ENCODE data around the gene PPP1R8. TPM values are rescaled to one million over a fixed set of nuclear protein-coding genes. Genes with fewer than 3 reads are reported as not detected.
A peak's percentile ranks its signal among the peaks of the same experiment; 100 is the strongest.

The PPP1R8 gene
- total and polyA plus RNA-seq, 2 of the 8 experiments (the other 6 are each of a cell fraction or from before 2014, with no cell fraction given) = 33.4 to 51.8 TPM

DNA sequence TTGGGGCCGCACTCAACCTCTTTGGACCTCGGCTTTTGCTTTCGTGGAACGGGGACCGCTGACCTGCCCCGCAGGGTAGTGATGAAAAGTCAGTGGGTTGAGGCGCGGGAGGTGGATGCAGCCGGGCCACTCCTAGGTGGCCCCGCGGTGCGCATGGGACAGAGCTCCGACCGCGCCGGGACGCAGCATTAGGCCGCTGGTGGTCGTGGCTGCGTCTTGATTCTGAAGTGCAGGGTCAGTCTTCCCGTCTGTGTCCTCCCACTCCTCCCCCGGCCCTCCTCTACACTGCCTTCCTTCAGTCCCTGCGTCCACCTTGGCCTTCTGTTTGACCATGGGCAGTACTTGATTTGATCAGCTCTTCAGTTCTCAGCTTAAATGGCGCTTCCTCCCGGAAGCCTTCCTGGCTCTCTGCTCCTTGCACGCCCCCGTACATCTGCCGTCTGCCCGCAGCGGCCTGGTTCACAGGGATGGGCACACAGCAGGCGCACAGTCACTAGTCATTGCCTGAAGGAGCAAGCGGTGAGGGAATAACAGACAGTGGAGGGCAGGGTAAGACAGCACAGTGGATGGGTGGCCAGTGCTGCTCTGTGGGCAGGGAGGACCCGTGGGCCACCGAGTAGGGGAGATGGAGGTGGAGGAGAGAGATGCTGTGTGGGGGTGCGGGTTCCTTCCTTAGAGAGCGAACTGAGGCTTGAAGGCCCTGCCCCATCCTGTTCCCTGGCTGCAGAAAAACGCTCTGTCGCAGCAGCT is 42.4 kb downstream of the PPP1R8 start:
- peaks cover 0 to 6% (median 2%) of the 10 kb centered on the region in 4 experiments; a peak in 4 of 7 replicates for H3K27me3 ChIP-seq (replicated peaks in 1 of 4; ENCODE audit: control insufficient read depth in 3 of 4, extremely low read depth in 1 of 4, insufficient read depth in 3 of 4, low read length in 3 of 4)
- peak in 1 of 2 experiments; percentile 65 for DNase-seq (ENCODE audit: low read depth in 1 of 2, low spot score in 2 of 2)
- no peak overlapping the region for H2BK12ac ChIP-seq (ENCODE audit: low read depth, low read length)
- CTCF ChIA-PET (ENCODE audit: partially characterized antibody) = interaction anchor here (0.7 to 0.8 kb wide), 2 partner anchors 15 to 16 kb away, joined by 3 to 7 read pairs; no protein-coding TSS in a partner anchor
- POLR2A ChIA-PET (ENCODE audit: partially characterized antibody) = interaction anchor here (0.7 to 1.1 kb wide), 8 partner anchors 9 to 708 kb away, joined by 3 to 4 read pairs (median 3); partner anchors contain the start of genes EYA3 and XKR8
- H3K4ac ChIP-seq (replicated peaks; ENCODE audit: insufficient read length, low read depth, low read length) = no peak overlapping the region
- H4K5ac ChIP-seq (ENCODE audit: insufficient read length, low read depth, low read length) = no peak overlapping the region
- 26% methylated on average over 35 of the region's 38 CpGs; no CpG with 5 or more reads in 1 of the 2 experiments for WGBS, 2 experiments (ENCODE audit: extremely low coverage in 1 of 2, insufficient coverage in 1 of 2, insufficient read length in 1 of 2, insufficient replicate concordance in 2 of 2, low coverage in 1 of 2, low lambda C conversion rate in 2 of 2, missing lambda C conversion rate in 1 of 2)
- peak overlapping the region; percentile 51 for H3K18ac ChIP-seq (ENCODE audit: extremely low read depth, low read length)
- H3K4me1 ChIP-seq (replicated peaks in 1 of 4; ENCODE audit: control insufficient read depth in 3 of 4, insufficient read depth in 4 of 4, low read length in 3 of 4) = peaks cover 0 to 12% (median 8%) of the 10 kb centered on the region in 4 experiments; a peak in 6 of 7 replicates
- H3K9me3 ChIP-seq (ENCODE audit: insufficient read depth in 2 of 2, low read depth in 1 of 2, low read length in 1 of 2) = no peaks in the 10 kb centered on the region
- H3K4me3 ChIP-seq (ENCODE audit: extremely low read depth in 1 of 4, insufficient read depth in 2 of 4, low read depth in 3 of 4, low read length in 4 of 4) = peak overlapping the region; percentile 54 to 91 (median 84)
- peak overlapping the region; percentile 77 for H2AFZ ChIP-seq (ENCODE audit: low read length)
- peak overlapping the region in 3 of 4 experiments; percentile 45 to 71 (median 59); a peak in 4 of 7 replicates for H3K9ac ChIP-seq (replicated peaks in 1 of 4; ENCODE audit: extremely low read depth in 1 of 4, low read depth in 3 of 4, low read length in 3 of 4)
- H2BK120ac ChIP-seq (replicated peaks; ENCODE audit: low read depth, low read length) = no peak overlapping the region
- no peak overlapping the region for H2BK15ac ChIP-seq (ENCODE audit: low read length)
- no peak overlapping the region for H2BK20ac ChIP-seq (ENCODE audit: low read length)
- H3K27ac ChIP-seq (ENCODE audit: low read depth, low read length) = no peak overlapping the region
- no peaks in the 10 kb centered on the region for H3K79me1 ChIP-seq (ENCODE audit: low read depth, low read length)
- H3K4me2 ChIP-seq (ENCODE audit: insufficient read depth in 1 of 2, low read depth in 2 of 2, low read length in 2 of 2) = peak overlapping the region; percentile 90 to 94
- H3K79me2 ChIP-seq (ENCODE audit: control insufficient read depth in 1 of 2, insufficient read depth in 2 of 2, low read length in 2 of 2) = no peaks in the 10 kb centered on the region
- H4K20me1 ChIP-seq (replicated peaks in 1 of 2; ENCODE audit: control insufficient read depth in 1 of 2, insufficient read depth in 2 of 2, low read length in 2 of 2) = no peaks in the 10 kb centered on the region
- TF ChIP-seq PHF8 (conservative IDR thresholded peaks at IDR 0.05; ENCODE audit: low read depth, low read length) (peak; percentile 5; the same call in 1 of the 2 replicates), EZH2 (IDR thresholded peaks at IDR 0.05; ENCODE audit: low read depth, low read length, severe bottlenecking) (peak; percentile 33), TAF7 (optimal IDR thresholded peaks at IDR 0.05; ENCODE audit: borderline replicate concordance, low read depth, low read length) (no peak), KDM4A (IDR thresholded peaks at IDR 0.05; ENCODE audit: low read depth, low read length, severe bottlenecking) (peak; percentile 54), TAF1 (IDR thresholded peaks at IDR 0.05; ENCODE audit: low read depth, low read length) (no peak), POLR2AphosphoS5 (IDR thresholded peaks at IDR 0.05; ENCODE audit: low read depth, low read length) (no peak), ASH2L (IDR thresholded peaks at IDR 0.05; ENCODE audit: low read length) (peak; percentile 69)
- TF ChIP-seq, protein P1, sequence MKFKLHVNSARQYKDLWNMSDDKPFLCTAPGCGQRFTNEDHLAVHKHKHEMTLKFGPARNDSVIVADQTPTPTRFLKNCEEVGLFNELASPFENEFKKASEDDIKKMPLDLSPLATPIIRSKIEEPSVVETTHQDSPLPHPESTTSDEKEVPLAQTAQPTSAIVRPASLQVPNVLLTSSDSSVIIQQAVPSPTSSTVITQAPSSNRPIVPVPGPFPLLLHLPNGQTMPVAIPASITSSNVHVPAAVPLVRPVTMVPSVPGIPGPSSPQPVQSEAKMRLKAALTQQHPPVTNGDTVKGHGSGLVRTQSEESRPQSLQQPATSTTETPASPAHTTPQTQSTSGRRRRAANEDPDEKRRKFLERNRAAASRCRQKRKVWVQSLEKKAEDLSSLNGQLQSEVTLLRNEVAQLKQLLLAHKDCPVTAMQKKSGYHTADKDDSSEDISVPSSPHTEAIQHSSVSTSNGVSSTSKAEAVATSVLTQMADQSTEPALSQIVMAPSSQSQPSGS (IDR thresholded peaks at IDR 0.05; ENCODE audit: low read length) = no peak
- no peak overlapping the region for H3K23ac ChIP-seq (ENCODE audit: insufficient read length)
- H3K14ac ChIP-seq (ENCODE audit: insufficient read length) = no peak overlapping the region
- H3K36me3 ChIP-seq (ENCODE audit: control insufficient read depth in 2 of 4, insufficient read depth in 4 of 4, low read length in 3 of 4) = no peaks in the 10 kb centered on the region
- no peak overlapping the region for H2AK5ac ChIP-seq (ENCODE audit: low read depth, low read length)
- H3K23me2 ChIP-seq (ENCODE audit: low read depth, low read length) = peaks cover 9% of the 10 kb centered on the region; the same call in 1 of the 2 replicates
- 0 out of 2 replicates have a peak overlapping the region, but pooled peaks have one; percentile 35 for H2BK5ac ChIP-seq (ENCODE audit: low read depth, low read length)
- H4K8ac ChIP-seq (ENCODE audit: extremely low read depth, insufficient read depth, low read length) = peak overlapping the region; percentile 87
- H3K56ac ChIP-seq (replicated peaks; ENCODE audit: insufficient read length, low read depth, low read length) = no peak overlapping the region
- no peak for FAIRE-seq
- H4K91ac ChIP-seq (replicated peaks; ENCODE audit: insufficient read length, low read length) = no peak overlapping the region

Measured in H1 (cell line).